Upper lobe of left lung (tissue), 6 donors: ENCODE data around the gene MIS18BP1. TPM values are rescaled to one million over a fixed set of nuclear protein-coding genes. Genes with fewer than 3 reads are reported as not detected.
"Not testable (repeated sequence)": the region's sequence is repeated elsewhere in the genome, so short reads cannot be mapped to it uniquely, and the experiment has no call there.

ENCODE experiments used
- ATAC-seq, 2 donors: fragments of 200-7000 bp; cut with Tn5 transposase; one replicate each; pipeline ENCODE4 v1.9.1; 2022; ENCODE audit warnings: mild to moderate bottlenecking in 2 of 2, moderate library complexity in 2 of 2; ENCODE audit not compliant: low FRiP score in 2 of 2
- DNase-seq, 2 donors: peaks; one replicate each; pipeline ENCODE4 v3.0.0-alpha.2; 2019 to 2020
- H3K27ac ChIP-seq, 4 donors: fragments of 200-600 bp; sonication (generic); one replicate each; pipeline ENCODE4 v1.5.1; 2016 to 2019
- H3K27me3 ChIP-seq, 4 donors: fragments of 200-600 bp; sonication (generic); one replicate each; pipeline ENCODE4 v1.5.1; 2017 to 2019
- H3K36me3 ChIP-seq, 4 donors: fragments of 200-600 bp; sonication (generic); one replicate each; pipeline ENCODE4 v1.5.1; 2016 to 2019
- H3K4me1 ChIP-seq, 4 donors: fragments of 200-600 bp; sonication (generic); one replicate each; pipeline ENCODE4 v1.5.1; 2018 to 2019
- H3K4me3 ChIP-seq, 4 donors: fragments of 200-600 bp; sonication (generic); one replicate each; pipeline ENCODE4 v1.5.1; 2017 to 2019; ENCODE audit warnings: mild to moderate bottlenecking in 2 of 4, moderate library complexity in 1 of 4
- H3K9me3 ChIP-seq, 4 donors: fragments of 200-600 bp; sonication (generic); one replicate each; pipeline ENCODE4 v1.5.1; 2018 to 2019
- EP300 ChIP-seq, 4 donors: sonication (generic); formaldehyde crosslinking; IDR thresholded peaks; one replicate each; pipeline ENCODE4 v1.5.1; 2017; ENCODE audit warnings: antibody characterized with exemption in 4 of 4, control low read depth in 2 of 4
- POLR2A ChIP-seq, 4 donors: fragments of 450-650 bp; IDR thresholded peaks; one replicate each; pipeline ENCODE4 v1.5.1; 2016 to 2017; ENCODE audit warnings: antibody characterized with exemption in 4 of 4, mild to moderate bottlenecking in 2 of 4
- POLR2AphosphoS5 ChIP-seq, 2 donors: sonication (generic); formaldehyde crosslinking; IDR thresholded peaks; one replicate each; pipeline ENCODE4 v1.5.1; 2017; ENCODE audit warnings: antibody characterized with exemption in 2 of 2
- WGBS, 2 donors: methylation state at CpG; one replicate each; pipeline ENCODE4 v1.1.5; 2017 to 2018; 5-methylcytosine and 5-hydroxymethylcytosine counted together
- total RNA-seq, 6 donors: library from RNA; depleted of rRNA in 4 of 6; stranded (reverse); fragments of >200 nt in 4 of 6; gene quantifications; one replicate each; pipeline versions ENCODE4 v1.1.0 to v1.2.1, GENCODE V29; 2016 to 2021
- TF ChIP-seq, protein P1 (sequence below), 6 experiments: fragments of 450-650 bp in 4 of 6; fragments of 200-600 bp in 2 of 6; sonication (generic) in 2 of 6; IDR thresholded peaks; one replicate each; pipeline ENCODE4 v1.5.1; 2016 to 2019; ENCODE audit warnings: antibody characterized with exemption in 6 of 6
- donor health status: DM: no; HTN: no; CAD: no; lungs with moderate emphysema.
- donor health status: DM: no; HTN: yes; CAD: no; lungs with severe emphysema.

The MIS18BP1 gene
- total RNA-seq, 6 donors from 2014 or later = 19.2 to 58.7 (median 30.5) TPM

DNA sequence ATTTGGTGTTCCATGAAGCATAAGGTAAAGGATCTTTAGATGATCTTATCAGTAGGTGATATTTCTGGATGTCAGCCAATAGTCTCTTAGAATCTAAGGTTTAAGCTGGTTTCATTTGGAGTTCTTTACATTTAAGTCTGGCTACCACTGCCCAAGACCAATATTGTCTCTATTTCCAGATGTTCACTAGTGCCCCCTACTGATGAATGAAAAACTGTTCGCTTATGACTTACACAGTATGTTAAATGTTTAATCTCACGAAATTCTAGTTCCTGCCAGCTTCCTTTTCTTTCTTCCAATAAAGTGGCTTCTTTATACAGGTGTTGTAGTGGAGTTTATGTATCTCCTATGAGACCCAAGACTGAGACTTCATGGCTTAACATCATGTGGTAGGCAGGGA lies 31.8 kb upstream of the MIS18BP1 start:
- Histone ChIP-seq H3K4me1 (no peaks in the 10 kb centered on the region), H3K27me3 (no peaks in the 10 kb centered on the region), H3K9me3 (peaks cover 0 to 13% (median 10%) of the 10 kb centered on the region in 4 donors), H3K27ac (no peak overlapping the region), H3K36me3 (no peaks in the 10 kb centered on the region), H3K4me3 (no peak overlapping the region)
- ATAC-seq = no peak
- WGBS, 2 donors = 81 to 83% methylated on average over 2 of the region's 2 CpGs
- DNase-seq = no peak
- TF ChIP-seq, protein P1, sequence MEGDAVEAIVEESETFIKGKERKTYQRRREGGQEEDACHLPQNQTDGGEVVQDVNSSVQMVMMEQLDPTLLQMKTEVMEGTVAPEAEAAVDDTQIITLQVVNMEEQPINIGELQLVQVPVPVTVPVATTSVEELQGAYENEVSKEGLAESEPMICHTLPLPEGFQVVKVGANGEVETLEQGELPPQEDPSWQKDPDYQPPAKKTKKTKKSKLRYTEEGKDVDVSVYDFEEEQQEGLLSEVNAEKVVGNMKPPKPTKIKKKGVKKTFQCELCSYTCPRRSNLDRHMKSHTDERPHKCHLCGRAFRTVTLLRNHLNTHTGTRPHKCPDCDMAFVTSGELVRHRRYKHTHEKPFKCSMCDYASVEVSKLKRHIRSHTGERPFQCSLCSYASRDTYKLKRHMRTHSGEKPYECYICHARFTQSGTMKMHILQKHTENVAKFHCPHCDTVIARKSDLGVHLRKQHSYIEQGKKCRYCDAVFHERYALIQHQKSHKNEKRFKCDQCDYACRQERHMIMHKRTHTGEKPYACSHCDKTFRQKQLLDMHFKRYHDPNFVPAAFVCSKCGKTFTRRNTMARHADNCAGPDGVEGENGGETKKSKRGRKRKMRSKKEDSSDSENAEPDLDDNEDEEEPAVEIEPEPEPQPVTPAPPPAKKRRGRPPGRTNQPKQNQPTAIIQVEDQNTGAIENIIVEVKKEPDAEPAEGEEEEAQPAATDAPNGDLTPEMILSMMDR (IDR thresholded peaks at IDR 0.05) = no peak
- TF ChIP-seq EP300 (IDR thresholded peaks at IDR 0.05) (no peak), POLR2AphosphoS5 (IDR thresholded peaks at IDR 0.05) (no peak), POLR2A (IDR thresholded peaks at IDR 0.05) (no peak)

DNA sequence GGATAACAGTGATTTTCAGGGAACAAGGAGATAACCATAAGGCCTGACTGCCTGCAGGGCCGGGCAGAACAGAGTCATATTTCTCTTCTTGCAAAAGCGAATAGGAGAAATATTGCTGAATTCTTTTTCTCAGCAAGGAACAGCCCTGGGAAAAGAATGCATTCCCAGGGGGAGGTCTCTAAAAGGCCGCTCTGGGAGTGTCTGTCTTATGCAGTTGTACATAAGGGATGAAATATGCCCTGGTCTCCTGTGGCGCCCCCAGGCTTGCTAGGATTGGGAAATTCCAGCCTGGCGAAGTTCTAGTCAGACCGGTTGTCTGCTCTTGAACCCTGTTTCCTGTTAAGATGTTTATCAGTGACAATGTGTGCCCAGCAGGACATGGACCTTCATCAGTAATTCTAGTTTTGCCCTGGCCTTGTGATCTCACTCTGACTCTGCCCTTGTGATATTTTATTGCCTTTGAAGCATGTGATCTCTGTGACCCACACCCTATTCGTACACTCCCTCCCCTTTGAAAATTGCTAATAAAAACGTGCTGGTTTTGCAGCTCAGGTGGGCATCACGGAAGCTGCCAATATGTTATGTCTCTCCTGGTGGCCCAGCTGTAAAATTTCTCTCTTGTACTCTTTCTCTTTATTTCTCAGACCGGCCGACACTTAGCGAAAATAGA lies 28.9 kb upstream of the MIS18BP1 start:
- 87 to 90% methylated on average over 12 of the region's 12 CpGs for WGBS, 2 donors
- not testable (repeated sequence) for H3K27me3 ChIP-seq, H3K4me3 ChIP-seq, H3K4me1 ChIP-seq, H3K27ac ChIP-seq, H3K36me3 ChIP-seq, DNase-seq, ATAC-seq
- H3K9me3 ChIP-seq = peaks cover 0 to 13% (median 10%) of the 10 kb centered on the region in 4 donors

DNA sequence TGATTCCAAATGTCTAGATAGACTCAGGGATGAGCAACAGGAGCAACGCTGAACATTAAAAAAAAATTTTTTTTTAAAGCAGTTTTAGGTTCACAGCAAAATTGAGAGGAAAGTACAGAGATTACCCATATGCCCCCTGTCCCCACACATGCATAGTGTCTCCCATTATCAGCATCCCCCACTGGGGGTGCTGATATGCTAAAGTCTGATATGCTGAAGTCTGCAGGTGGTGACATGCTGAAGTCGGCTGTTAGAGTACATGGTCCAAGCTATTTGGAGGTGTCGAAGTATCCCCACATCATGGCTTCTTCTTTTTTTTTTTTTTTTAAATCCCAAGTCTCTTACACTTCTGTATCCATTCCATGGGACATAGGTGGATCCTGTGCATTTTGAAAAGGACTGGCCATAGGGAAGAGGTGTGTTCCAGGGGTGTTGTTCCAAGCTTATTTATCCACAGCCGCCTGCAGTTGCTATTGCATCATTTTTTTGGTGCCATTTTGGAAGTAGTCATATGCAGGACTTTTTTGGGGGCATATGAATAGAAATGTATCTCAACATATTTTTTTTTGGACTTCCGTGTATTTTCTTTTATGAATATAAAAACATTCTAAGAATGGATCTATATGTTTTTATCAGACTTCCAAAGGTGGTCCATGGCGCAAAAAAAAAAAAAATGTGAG lies 19.0 kb upstream of the MIS18BP1 start:
- no peak for TF ChIP-seq EP300 (IDR thresholded peaks at IDR 0.05)
- TF ChIP-seq POLR2A (IDR thresholded peaks at IDR 0.05) = no peak
- TF ChIP-seq POLR2AphosphoS5 (IDR thresholded peaks at IDR 0.05) = no peak
- TF ChIP-seq, protein P1 (IDR thresholded peaks at IDR 0.05) = no peak
- H3K9me3 ChIP-seq = no peaks in the 10 kb centered on the region
- 83 to 89% methylated on average over 6 of the region's 6 CpGs for WGBS, 2 donors

DNA sequence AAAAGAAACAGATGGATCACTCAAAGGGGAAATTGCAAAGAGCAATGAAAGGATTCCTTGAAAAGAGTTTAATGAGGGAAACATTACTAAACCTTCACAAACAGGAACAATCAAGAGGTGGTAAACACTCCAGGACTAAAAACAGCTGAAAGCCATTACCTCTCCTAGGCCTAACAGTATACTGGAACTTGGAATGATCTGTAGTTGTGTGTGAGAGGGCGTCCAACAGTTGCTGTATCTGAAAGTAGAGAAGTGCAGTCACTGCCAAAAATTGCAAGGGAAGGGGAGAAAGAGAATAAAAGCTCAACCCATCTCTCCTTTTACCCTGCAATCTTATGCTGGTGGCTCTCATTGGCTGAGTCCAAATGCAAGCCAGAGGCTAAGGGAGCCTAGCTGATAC lies 17.0 kb upstream of the MIS18BP1 start:
- no peak for DNase-seq
- no peaks in the 10 kb centered on the region for H3K9me3 ChIP-seq
- H3K36me3 ChIP-seq = no peaks in the 10 kb centered on the region
- H3K4me3 ChIP-seq = no peak overlapping the region
- no peak for TF ChIP-seq POLR2AphosphoS5 (IDR thresholded peaks at IDR 0.05)
- TF ChIP-seq, protein P1 (IDR thresholded peaks at IDR 0.05) = no peak
- TF ChIP-seq EP300 (IDR thresholded peaks at IDR 0.05) = no peak
- no peak for TF ChIP-seq POLR2A (IDR thresholded peaks at IDR 0.05)
- no peaks in the 10 kb centered on the region for H3K27me3 ChIP-seq
- H3K27ac ChIP-seq = no peak overlapping the region
- ATAC-seq = no peak
- WGBS, 2 donors = 69 to 89% methylated on average over 1 of the region's 1 CpG
- H3K4me1 ChIP-seq = no peaks in the 10 kb centered on the region

More for the DNA sequence above, 19.0 kb upstream of the MIS18BP1 start:
- no peaks in the 10 kb centered on the region for H3K4me1 ChIP-seq
- H3K27ac ChIP-seq = no peak overlapping the region
- ATAC-seq (no peak), DNase-seq (no peak)
- no peaks in the 10 kb centered on the region for H3K27me3 ChIP-seq
- H3K36me3 ChIP-seq = no peaks in the 10 kb centered on the region
- H3K4me3 ChIP-seq = no peak overlapping the region

DNA sequence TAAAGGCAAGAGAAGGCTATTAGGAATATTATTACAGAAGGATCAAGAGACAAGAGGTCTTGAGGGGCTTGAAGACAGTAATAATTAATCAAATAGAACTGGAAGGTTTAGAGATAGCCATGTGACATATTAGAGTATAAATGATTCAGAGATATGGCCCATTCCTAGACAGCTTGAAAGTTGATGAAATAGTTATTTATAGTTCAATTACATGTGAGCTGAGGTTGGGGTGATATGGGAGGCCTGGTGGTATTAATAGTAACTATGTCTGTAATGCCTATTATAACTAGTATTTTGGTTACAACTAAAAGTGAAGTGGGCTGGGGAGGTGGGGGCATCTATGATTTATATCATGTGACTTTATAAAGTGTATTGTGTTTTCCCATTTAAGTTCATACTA lies 14.1 kb upstream of the MIS18BP1 start:
- no peak overlapping the region for H3K4me3 ChIP-seq
- no peak for ATAC-seq

More for the DNA sequence above, 14.1 kb upstream of the MIS18BP1 start:
- Histone ChIP-seq H3K36me3 (no peaks in the 10 kb centered on the region), H3K27me3 (no peaks in the 10 kb centered on the region), H3K27ac (no peak overlapping the region), H3K4me1 (no peaks in the 10 kb centered on the region), H3K9me3 (no peaks in the 10 kb centered on the region)
- no peak for DNase-seq
- TF ChIP-seq POLR2AphosphoS5 (IDR thresholded peaks at IDR 0.05) (no peak), EP300 (IDR thresholded peaks at IDR 0.05) (no peak), POLR2A (IDR thresholded peaks at IDR 0.05) (no peak)
- TF ChIP-seq, protein P1 (IDR thresholded peaks at IDR 0.05) = no peak
